H1 (cell line): ENCODE data around the gene PLXDC2. TPM values are rescaled to one million over a fixed set of nuclear protein-coding genes. Genes with fewer than 3 reads are reported as not detected.

ENCODE experiments used
- BCL11A ChIP-seq, 2 experiments: IDR thresholded peaks; one replicate each; pipeline ENCODE4 v1.6.1; 2011; ENCODE audit warnings: low read depth in 2 of 2, low read length in 2 of 2, mild to moderate bottlenecking in 2 of 2
- EGR1 ChIP-seq: IDR thresholded peaks from 2 replicates; pipeline ENCODE4 v1.6.1; 2011; ENCODE audit warnings: low read depth, low read length, borderline replicate concordance
- EP300 ChIP-seq, 2 experiments: IDR thresholded peaks; 1 replicate in 1 of 2; 2 replicates in 1 of 2; pipeline ENCODE4 v1.6.1; 2011 to 2012; ENCODE audit warnings: low read depth in 2 of 2, low read length in 2 of 2, mild to moderate bottlenecking in 2 of 2, borderline replicate concordance in 1 of 2, inconsistent platforms in 1 of 2, moderate library complexity in 1 of 2
- HDAC6 ChIP-seq: IDR thresholded peaks from one replicate; pipeline ENCODE4 v1.7.1; 2012; ENCODE audit warnings: low read depth, mild to moderate bottlenecking, inconsistent platforms, low read length, moderate library complexity
- NANOG ChIP-seq: IDR thresholded peaks from 2 replicates; pipeline ENCODE4 v1.6.1; 2011; ENCODE audit warnings: low read length, low read depth, mild to moderate bottlenecking, inconsistent platforms; ENCODE audit not compliant: insufficient read depth, poor library complexity, severe bottlenecking
- NRF1 ChIP-seq: IDR thresholded peaks from 2 replicates; pipeline ENCODE4 v1.6.1; 2011; ENCODE audit warnings: mild to moderate bottlenecking, low read depth, low read length, improper control_type of control experiment
- RXRA ChIP-seq: IDR thresholded peaks from 2 replicates; pipeline ENCODE4 v1.6.1; 2011; ENCODE audit warnings: low read depth, mild to moderate bottlenecking, low read length, moderate library complexity; ENCODE audit not compliant: insufficient read depth
- polyA plus RNA-seq, 7 experiments: library from polyadenylated mRNA; depleted of rRNA in 3 of 7; stranded (reverse) in 5 of 7; unstranded in 2 of 7; fragments of >200 nt in 5 of 7; fragments of 200-250 nt in 2 of 7; gene quantifications; 1 replicate in 5 of 7; 2 replicates in 1 of 7; 4 replicates in 1 of 7; pipeline versions ENCODE4 v1.2.1 to v1.2.3, GENCODE V29; 2011 to 2013; ENCODE audit warnings: missing spikeins in 2 of 7, mixed read lengths in 2 of 7
- total RNA-seq: library from RNA; stranded (reverse); fragmentation: NEBNext Ultra II Directional; extraction: Animal tissue kit (Norgen Biotek cat#: 25700); gene quantifications from 2 replicates; pipeline ENCODE4 v1.2.1, GENCODE V29; 2021
- TF ChIP-seq, protein P1 (sequence below): IDR thresholded peaks from 2 replicates; pipeline ENCODE4 v1.6.1; 2012; ENCODE audit warnings: inconsistent platforms
- TF ChIP-seq, protein P2 (sequence below): IDR thresholded peaks from 2 replicates; pipeline ENCODE4 v1.6.1; 2011; ENCODE audit warnings: low read depth, mild to moderate bottlenecking, low read length; ENCODE audit not compliant: insufficient read depth
- TF ChIP-seq, protein P3 (sequence below): fragments of 300-600 bp; sonication (generic); IDR thresholded peaks from 2 replicates; pipeline ENCODE4 v1.7.1; 2012; ENCODE audit warnings: low read length, moderate library complexity, mild to moderate bottlenecking, inconsistent platforms; ENCODE audit not compliant: insufficient replicate concordance

PLXDC2 gene
- total and polyA plus RNA-seq, 2 of the 8 experiments (the other 6 are each of a cell fraction or from before 2014, with no cell fraction given) = 23.0 to 40.5 TPM

GRCh38 chr10:20257422-20257821, 441.2 kb downstream of the PLXDC2 start (continued):
- TF ChIP-seq RXRA = no peak
- no peak for TF ChIP-seq NRF1
- TF ChIP-seq EP300 (IDR thresholded peaks at IDR 0.05; ENCODE audit: borderline replicate concordance in 1 of 2, low read depth in 2 of 2, low read length in 2 of 2) = no peak
- TF ChIP-seq EGR1 = no peak
- TF ChIP-seq, protein P1, sequence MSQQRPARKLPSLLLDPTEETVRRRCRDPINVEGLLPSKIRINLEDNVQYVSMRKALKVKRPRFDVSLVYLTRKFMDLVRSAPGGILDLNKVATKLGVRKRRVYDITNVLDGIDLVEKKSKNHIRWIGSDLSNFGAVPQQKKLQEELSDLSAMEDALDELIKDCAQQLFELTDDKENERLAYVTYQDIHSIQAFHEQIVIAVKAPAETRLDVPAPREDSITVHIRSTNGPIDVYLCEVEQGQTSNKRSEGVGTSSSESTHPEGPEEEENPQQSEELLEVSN = no peak
- TF ChIP-seq HDAC6 = no peak
- TF ChIP-seq NANOG = no peak
- TF ChIP-seq, protein P2, sequence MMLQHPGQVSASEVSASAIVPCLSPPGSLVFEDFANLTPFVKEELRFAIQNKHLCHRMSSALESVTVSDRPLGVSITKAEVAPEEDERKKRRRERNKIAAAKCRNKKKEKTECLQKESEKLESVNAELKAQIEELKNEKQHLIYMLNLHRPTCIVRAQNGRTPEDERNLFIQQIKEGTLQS = no peak
- no peak for TF ChIP-seq BCL11A (IDR thresholded peaks at IDR 0.05; ENCODE audit: low read depth in 2 of 2, low read length in 2 of 2)
- TF ChIP-seq, protein P3, sequence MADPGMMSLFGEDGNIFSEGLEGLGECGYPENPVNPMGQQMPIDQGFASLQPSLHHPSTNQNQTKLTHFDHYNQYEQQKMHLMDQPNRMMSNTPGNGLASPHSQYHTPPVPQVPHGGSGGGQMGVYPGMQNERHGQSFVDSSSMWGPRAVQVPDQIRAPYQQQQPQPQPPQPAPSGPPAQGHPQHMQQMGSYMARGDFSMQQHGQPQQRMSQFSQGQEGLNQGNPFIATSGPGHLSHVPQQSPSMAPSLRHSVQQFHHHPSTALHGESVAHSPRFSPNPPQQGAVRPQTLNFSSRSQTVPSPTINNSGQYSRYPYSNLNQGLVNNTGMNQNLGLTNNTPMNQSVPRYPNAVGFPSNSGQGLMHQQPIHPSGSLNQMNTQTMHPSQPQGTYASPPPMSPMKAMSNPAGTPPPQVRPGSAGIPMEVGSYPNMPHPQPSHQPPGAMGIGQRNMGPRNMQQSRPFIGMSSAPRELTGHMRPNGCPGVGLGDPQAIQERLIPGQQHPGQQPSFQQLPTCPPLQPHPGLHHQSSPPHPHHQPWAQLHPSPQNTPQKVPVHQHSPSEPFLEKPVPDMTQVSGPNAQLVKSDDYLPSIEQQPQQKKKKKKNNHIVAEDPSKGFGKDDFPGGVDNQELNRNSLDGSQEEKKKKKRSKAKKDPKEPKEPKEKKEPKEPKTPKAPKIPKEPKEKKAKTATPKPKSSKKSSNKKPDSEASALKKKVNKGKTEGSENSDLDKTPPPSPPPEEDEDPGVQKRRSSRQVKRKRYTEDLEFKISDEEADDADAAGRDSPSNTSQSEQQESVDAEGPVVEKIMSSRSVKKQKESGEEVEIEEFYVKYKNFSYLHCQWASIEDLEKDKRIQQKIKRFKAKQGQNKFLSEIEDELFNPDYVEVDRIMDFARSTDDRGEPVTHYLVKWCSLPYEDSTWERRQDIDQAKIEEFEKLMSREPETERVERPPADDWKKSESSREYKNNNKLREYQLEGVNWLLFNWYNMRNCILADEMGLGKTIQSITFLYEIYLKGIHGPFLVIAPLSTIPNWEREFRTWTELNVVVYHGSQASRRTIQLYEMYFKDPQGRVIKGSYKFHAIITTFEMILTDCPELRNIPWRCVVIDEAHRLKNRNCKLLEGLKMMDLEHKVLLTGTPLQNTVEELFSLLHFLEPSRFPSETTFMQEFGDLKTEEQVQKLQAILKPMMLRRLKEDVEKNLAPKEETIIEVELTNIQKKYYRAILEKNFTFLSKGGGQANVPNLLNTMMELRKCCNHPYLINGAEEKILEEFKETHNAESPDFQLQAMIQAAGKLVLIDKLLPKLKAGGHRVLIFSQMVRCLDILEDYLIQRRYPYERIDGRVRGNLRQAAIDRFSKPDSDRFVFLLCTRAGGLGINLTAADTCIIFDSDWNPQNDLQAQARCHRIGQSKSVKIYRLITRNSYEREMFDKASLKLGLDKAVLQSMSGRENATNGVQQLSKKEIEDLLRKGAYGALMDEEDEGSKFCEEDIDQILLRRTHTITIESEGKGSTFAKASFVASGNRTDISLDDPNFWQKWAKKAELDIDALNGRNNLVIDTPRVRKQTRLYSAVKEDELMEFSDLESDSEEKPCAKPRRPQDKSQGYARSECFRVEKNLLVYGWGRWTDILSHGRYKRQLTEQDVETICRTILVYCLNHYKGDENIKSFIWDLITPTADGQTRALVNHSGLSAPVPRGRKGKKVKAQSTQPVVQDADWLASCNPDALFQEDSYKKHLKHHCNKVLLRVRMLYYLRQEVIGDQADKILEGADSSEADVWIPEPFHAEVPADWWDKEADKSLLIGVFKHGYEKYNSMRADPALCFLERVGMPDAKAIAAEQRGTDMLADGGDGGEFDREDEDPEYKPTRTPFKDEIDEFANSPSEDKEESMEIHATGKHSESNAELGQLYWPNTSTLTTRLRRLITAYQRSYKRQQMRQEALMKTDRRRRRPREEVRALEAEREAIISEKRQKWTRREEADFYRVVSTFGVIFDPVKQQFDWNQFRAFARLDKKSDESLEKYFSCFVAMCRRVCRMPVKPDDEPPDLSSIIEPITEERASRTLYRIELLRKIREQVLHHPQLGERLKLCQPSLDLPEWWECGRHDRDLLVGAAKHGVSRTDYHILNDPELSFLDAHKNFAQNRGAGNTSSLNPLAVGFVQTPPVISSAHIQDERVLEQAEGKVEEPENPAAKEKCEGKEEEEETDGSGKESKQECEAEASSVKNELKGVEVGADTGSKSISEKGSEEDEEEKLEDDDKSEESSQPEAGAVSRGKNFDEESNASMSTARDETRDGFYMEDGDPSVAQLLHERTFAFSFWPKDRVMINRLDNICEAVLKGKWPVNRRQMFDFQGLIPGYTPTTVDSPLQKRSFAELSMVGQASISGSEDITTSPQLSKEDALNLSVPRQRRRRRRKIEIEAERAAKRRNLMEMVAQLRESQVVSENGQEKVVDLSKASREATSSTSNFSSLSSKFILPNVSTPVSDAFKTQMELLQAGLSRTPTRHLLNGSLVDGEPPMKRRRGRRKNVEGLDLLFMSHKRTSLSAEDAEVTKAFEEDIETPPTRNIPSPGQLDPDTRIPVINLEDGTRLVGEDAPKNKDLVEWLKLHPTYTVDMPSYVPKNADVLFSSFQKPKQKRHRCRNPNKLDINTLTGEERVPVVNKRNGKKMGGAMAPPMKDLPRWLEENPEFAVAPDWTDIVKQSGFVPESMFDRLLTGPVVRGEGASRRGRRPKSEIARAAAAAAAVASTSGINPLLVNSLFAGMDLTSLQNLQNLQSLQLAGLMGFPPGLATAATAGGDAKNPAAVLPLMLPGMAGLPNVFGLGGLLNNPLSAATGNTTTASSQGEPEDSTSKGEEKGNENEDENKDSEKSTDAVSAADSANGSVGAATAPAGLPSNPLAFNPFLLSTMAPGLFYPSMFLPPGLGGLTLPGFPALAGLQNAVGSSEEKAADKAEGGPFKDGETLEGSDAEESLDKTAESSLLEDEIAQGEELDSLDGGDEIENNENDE = peak; percentile 80
